HepG2 (cell line): ENCODE data around the gene NCBP2. TPM values are rescaled to one million over a fixed set of nuclear protein-coding genes. Genes with fewer than 3 reads are reported as not detected.

ENCODE experiments used
- HIVEP1 ChIP-seq: sonication (generic); formaldehyde crosslinking; IDR thresholded peaks from 2 replicates; pipeline ENCODE4 v1.4.0; 2020; ENCODE audit warnings: mild to moderate bottlenecking, missing genetic modification reagents
- HNRNPL ChIP-seq: fragments of 200-400 bp; formaldehyde crosslinking; IDR thresholded peaks from 2 replicates; pipeline ENCODE4 v1.6.1; 2017; ENCODE audit warnings: mild to moderate bottlenecking, low read depth, low read length
- KAT8 ChIP-seq: IDR thresholded peaks from 2 replicates; pipeline ENCODE4 v1.6.1; 2016; ENCODE audit warnings: missing genetic modification reagents, missing compliant biosample characterization
- KLF9 ChIP-seq: IDR thresholded peaks from 2 replicates; pipeline ENCODE4 v1.6.1; 2016; ENCODE audit warnings: low read depth
- NRL ChIP-seq: sonication (generic); formaldehyde crosslinking; IDR thresholded peaks from 2 replicates; pipeline ENCODE4 v1.5.0; 2020; ENCODE audit warnings: missing genetic modification reagents, mild to moderate bottlenecking, moderate library complexity, borderline replicate concordance
- PLRG1 ChIP-seq: fragments of 450-650 bp; conservative IDR thresholded peaks from 2 replicates; pipeline ENCODE4 v1.6.1; 2016
- POGZ ChIP-seq: sonication (generic); formaldehyde crosslinking; IDR thresholded peaks from 2 replicates; pipeline ENCODE4 v1.4.0; 2020; ENCODE audit warnings: mild to moderate bottlenecking, missing genetic modification reagents
- RAD21 ChIP-seq: fragments of 450-650 bp; formaldehyde crosslinking; IDR thresholded peaks from 2 replicates; pipeline ENCODE4 v1.5.0; 2020; ENCODE audit warnings: mild to moderate bottlenecking
- RARG ChIP-seq: sonication (generic); formaldehyde crosslinking; IDR thresholded peaks from 2 replicates; pipeline ENCODE4 v1.4.0; 2020; ENCODE audit warnings: low read depth, mild to moderate bottlenecking, missing genetic modification reagents
- RBAK ChIP-seq: sonication (generic); formaldehyde crosslinking; IDR thresholded peaks from 2 replicates; pipeline ENCODE4 v1.5.1; 2020; ENCODE audit warnings: mild to moderate bottlenecking, missing genetic modification reagents
- SMYD3 ChIP-seq: sonication (generic); formaldehyde crosslinking; IDR thresholded peaks from 2 replicates; pipeline ENCODE4 v1.8.1; 2023; ENCODE audit warnings: mild to moderate bottlenecking, missing genetic modification reagents
- SRSF4 ChIP-seq: fragments of 200-400 bp; formaldehyde crosslinking; IDR thresholded peaks from one replicate; pipeline ENCODE4 v1.6.1; 2018; ENCODE audit warnings: mild to moderate bottlenecking, low read depth, low read length, moderate library complexity; ENCODE audit not compliant: poor library complexity, severe bottlenecking
- YEATS4 ChIP-seq: sonication (generic); formaldehyde crosslinking; IDR thresholded peaks from 2 replicates; pipeline ENCODE4 v1.4.0; 2020; ENCODE audit warnings: missing genetic modification reagents, borderline replicate concordance
- ZBTB38 ChIP-seq: sonication (generic); formaldehyde crosslinking; IDR thresholded peaks from 2 replicates; pipeline ENCODE4 v1.5.1; 2020; ENCODE audit warnings: mild to moderate bottlenecking, missing genetic modification reagents
- ZIK1 ChIP-seq: sonication (generic); formaldehyde crosslinking; IDR thresholded peaks from 2 replicates; pipeline ENCODE4 v1.5.0; 2020; ENCODE audit warnings: mild to moderate bottlenecking, low read depth, missing genetic modification reagents, borderline replicate concordance
- ZNF234 ChIP-seq: sonication (generic); formaldehyde crosslinking; conservative IDR thresholded peaks from 2 replicates; pipeline ENCODE4 v1.5.1; 2020; ENCODE audit warnings: mild to moderate bottlenecking, missing genetic modification reagents
- ZNF350 ChIP-seq: sonication (generic); formaldehyde crosslinking; IDR thresholded peaks from 2 replicates; pipeline ENCODE4 v1.4.0; 2020; ENCODE audit warnings: mild to moderate bottlenecking, low read depth, missing genetic modification reagents, borderline replicate concordance
- ZNF354B ChIP-seq: sonication (generic); formaldehyde crosslinking; IDR thresholded peaks from 2 replicates; pipeline ENCODE4 v1.8.0; 2022; ENCODE audit warnings: mild to moderate bottlenecking, missing genetic modification reagents
- ZNF430 ChIP-seq: sonication (generic); formaldehyde crosslinking; IDR thresholded peaks from 2 replicates; pipeline ENCODE4 v1.9.0; 2021; ENCODE audit warnings: mild to moderate bottlenecking, missing genetic modification reagents
- ZNF496 ChIP-seq: sonication (generic); formaldehyde crosslinking; IDR thresholded peaks from 2 replicates; pipeline ENCODE4 v1.8.1; 2023; ENCODE audit warnings: mild to moderate bottlenecking, moderate library complexity, missing genetic modification reagents; ENCODE audit not compliant: insufficient replicate concordance
- ZNF549 ChIP-seq: sonication (generic); formaldehyde crosslinking; IDR thresholded peaks from 2 replicates; pipeline ENCODE4 v1.5.0; 2020; ENCODE audit warnings: missing genetic modification reagents
- ZNF569 ChIP-seq: sonication (generic); formaldehyde crosslinking; IDR thresholded peaks from 2 replicates; pipeline ENCODE4 v1.5.0; 2020; ENCODE audit warnings: mild to moderate bottlenecking, missing genetic modification reagents, moderate library complexity, borderline replicate concordance
- ZNF703 ChIP-seq: sonication (generic); formaldehyde crosslinking; IDR thresholded peaks from 2 replicates; pipeline ENCODE4 v1.5.1; 2020; ENCODE audit warnings: missing genetic modification reagents, mild to moderate bottlenecking, moderate library complexity, borderline replicate concordance
- ZNF746 ChIP-seq: sonication (generic); formaldehyde crosslinking; IDR thresholded peaks from 2 replicates; pipeline ENCODE4 v1.8.0; 2022; ENCODE audit warnings: mild to moderate bottlenecking, missing genetic modification reagents
- ZNF780A ChIP-seq: sonication (generic); formaldehyde crosslinking; IDR thresholded peaks from 2 replicates; pipeline ENCODE4 v1.8.0; 2022; ENCODE audit warnings: mild to moderate bottlenecking, missing genetic modification reagents, moderate library complexity
- polyA plus RNA-seq, 8 experiments: library from polyadenylated mRNA; depleted of rRNA in 3 of 8; stranded (reverse) in 7 of 8; unstranded in 1 of 8; fragments of >200 nt; fragmentation: Illumina TruSeq in 4 of 8; extraction: Trizol in 4 of 8; gene quantifications; 2 replicates each; pipeline versions ENCODE4 v1.2.1 to v1.2.3, GENCODE V29; 2011 to 2016; ENCODE audit warnings: low read depth in 4 of 8, missing spikeins in 1 of 8, mixed read lengths in 1 of 8; ENCODE audit not compliant: insufficient read depth in 1 of 8
- total RNA-seq, 5 experiments: library from RNA; depleted of rRNA; stranded (reverse); fragments of >200 nt; fragmentation: Illumina TruSeq; extraction: Trizol; gene quantifications; 2 replicates each; pipeline ENCODE4 v1.2.3, GENCODE V29; 2016; ENCODE audit warnings: low read depth in 1 of 5
- TF ChIP-seq, protein P1 (sequence below): sonication (generic); formaldehyde crosslinking; IDR thresholded peaks from 2 replicates; pipeline ENCODE4 v1.5.1; 2020; ENCODE audit warnings: missing genetic modification reagents, mild to moderate bottlenecking, borderline replicate concordance
- TF ChIP-seq, protein P2 (sequence below): sonication (generic); formaldehyde crosslinking; IDR thresholded peaks from 2 replicates; pipeline ENCODE4 v1.4.0; 2020; ENCODE audit warnings: missing genetic modification reagents
- TF ChIP-seq, protein P3 (sequence below): sonication (generic); formaldehyde crosslinking; IDR thresholded peaks from 2 replicates; pipeline ENCODE4 v1.4.0; 2020; ENCODE audit warnings: missing genetic modification reagents

Gene NCBP2
- total and polyA plus RNA-seq, 2 of the 13 experiments (the other 11 are each of a cell fraction or from before 2014, with no cell fraction given): 58.7 to 95.5 TPM

DNA sequence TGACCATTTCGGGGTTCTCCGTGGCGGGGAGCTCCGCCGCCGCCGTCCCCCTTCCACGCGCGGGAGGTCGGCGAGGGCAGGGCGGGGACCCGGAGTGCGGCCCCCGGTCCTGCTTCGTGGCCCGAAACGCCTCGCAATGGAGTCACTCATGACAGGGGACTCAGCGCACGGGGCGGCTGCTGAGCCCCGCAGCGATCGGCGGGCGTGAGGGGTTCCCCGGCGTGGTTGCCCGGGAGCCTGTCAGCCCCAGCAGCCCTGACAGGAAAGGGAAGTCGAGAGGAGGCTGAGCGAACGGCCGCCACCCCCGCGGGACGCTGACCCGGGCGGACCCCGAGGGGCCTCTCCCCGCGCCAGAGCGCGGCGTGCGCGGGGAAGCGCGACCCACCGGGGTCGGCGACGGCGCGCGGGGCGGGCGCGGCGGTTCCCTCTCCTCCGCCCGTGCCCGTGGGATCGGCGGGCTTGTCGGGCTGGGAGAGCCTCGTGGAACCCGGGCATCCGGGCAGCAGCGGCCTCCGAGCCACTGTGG, 26.9 kb upstream of the NCBP2 start (continued):
- TF ChIP-seq NRL (CRISPR knock-in tag): no peak
- no peak for TF ChIP-seq RARG (CRISPR knock-in tag)
- TF ChIP-seq ZBTB38 (CRISPR knock-in tag): no peak
- TF ChIP-seq, protein P1, sequence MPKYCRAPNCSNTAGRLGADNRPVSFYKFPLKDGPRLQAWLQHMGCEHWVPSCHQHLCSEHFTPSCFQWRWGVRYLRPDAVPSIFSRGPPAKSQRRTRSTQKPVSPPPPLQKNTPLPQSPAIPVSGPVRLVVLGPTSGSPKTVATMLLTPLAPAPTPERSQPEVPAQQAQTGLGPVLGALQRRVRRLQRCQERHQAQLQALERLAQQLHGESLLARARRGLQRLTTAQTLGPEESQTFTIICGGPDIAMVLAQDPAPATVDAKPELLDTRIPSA: no peak
- no peak for TF ChIP-seq ZNF234 (CRISPR knock-in tag)
- TF ChIP-seq KAT8 (CRISPR knock-in tag): no peak
- TF ChIP-seq, protein P2, sequence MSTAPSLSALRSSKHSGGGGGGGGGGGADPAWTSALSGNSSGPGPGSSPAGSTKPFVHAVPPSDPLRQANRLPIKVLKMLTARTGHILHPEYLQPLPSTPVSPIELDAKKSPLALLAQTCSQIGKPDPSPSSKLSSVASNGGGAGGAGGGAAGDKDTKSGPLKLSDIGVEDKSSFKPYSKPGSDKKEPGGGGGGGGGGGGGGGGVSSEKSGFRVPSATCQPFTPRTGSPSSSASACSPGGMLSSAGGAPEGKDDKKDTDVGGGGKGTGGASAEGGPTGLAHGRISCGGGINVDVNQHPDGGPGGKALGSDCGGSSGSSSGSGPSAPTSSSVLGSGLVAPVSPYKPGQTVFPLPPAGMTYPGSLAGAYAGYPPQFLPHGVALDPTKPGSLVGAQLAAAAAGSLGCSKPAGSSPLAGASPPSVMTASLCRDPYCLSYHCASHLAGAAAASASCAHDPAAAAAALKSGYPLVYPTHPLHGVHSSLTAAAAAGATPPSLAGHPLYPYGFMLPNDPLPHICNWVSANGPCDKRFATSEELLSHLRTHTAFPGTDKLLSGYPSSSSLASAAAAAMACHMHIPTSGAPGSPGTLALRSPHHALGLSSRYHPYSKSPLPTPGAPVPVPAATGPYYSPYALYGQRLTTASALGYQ: no peak
- no peak for TF ChIP-seq YEATS4
- no peak for TF ChIP-seq SMYD3 (CRISPR knock-in tag)
- no peak for TF ChIP-seq ZNF350 (CRISPR knock-in tag)
- no peak for TF ChIP-seq PLRG1
- TF ChIP-seq, protein P3, sequence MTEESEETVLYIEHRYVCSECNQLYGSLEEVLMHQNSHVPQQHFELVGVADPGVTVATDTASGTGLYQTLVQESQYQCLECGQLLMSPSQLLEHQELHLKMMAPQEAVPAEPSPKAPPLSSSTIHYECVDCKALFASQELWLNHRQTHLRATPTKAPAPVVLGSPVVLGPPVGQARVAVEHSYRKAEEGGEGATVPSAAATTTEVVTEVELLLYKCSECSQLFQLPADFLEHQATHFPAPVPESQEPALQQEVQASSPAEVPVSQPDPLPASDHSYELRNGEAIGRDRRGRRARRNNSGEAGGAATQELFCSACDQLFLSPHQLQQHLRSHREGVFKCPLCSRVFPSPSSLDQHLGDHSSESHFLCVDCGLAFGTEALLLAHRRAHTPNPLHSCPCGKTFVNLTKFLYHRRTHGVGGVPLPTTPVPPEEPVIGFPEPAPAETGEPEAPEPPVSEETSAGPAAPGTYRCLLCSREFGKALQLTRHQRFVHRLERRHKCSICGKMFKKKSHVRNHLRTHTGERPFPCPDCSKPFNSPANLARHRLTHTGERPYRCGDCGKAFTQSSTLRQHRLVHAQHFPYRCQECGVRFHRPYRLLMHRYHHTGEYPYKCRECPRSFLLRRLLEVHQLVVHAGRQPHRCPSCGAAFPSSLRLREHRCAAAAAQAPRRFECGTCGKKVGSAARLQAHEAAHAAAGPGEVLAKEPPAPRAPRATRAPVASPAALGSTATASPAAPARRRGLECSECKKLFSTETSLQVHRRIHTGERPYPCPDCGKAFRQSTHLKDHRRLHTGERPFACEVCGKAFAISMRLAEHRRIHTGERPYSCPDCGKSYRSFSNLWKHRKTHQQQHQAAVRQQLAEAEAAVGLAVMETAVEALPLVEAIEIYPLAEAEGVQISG (CRISPR knock-in tag): no peak; the same call in 1 of the 2 replicates
- TF ChIP-seq ZNF569 (CRISPR knock-in tag): no peak
- TF ChIP-seq HIVEP1 (CRISPR knock-in tag): peak; percentile 59; the same call in 1 of the 2 replicates
- TF ChIP-seq KLF9 (CRISPR knock-in tag): no peak
- TF ChIP-seq HNRNPL: 0 out of 2 replicates have a peak, but pooled peaks have one; percentile 66
- no peak for TF ChIP-seq ZNF549 (CRISPR knock-in tag)
- no peak for TF ChIP-seq ZNF780A (CRISPR knock-in tag)
- no peak for TF ChIP-seq ZNF703
- no peak for TF ChIP-seq POGZ (CRISPR knock-in tag)
- TF ChIP-seq ZNF746 (CRISPR knock-in tag): no peak
- no peak for TF ChIP-seq RBAK (CRISPR knock-in tag)
- TF ChIP-seq ZNF496 (CRISPR knock-in tag): no peak
- TF ChIP-seq ZNF430 (CRISPR knock-in tag): no peak; the same call in 1 of the 2 replicates
- TF ChIP-seq ZNF354B (CRISPR knock-in tag): no peak
- no peak for TF ChIP-seq RAD21
- no peak for TF ChIP-seq ZIK1 (CRISPR knock-in tag)
- TF ChIP-seq SRSF4: no peak
